Measurements from ENCODE around the gene BACE1-AS.

- no peak for TF ChIP-seq CTCF (IDR thresholded peaks at IDR 0.05)
- TF ChIP-seq POLR2A (IDR thresholded peaks at IDR 0.05): no peak
Observed at GRCh38 chr11:117290809-117291396, at the start of gene BACE1-AS.

Measured in ovary (tissue), 3 donors.